Measurements from ENCODE around the gene TMEM253. TPM values are rescaled to one million over a fixed set of nuclear protein-coding genes. Genes with fewer than 3 reads are reported as not detected.

Gene TMEM253
- polyA plus RNA-seq, 6 donors from 2014 or later: not detected

GRCh38 chr14:21088687-21089086, 12.2 kb upstream of the TMEM253 start:
- ATAC-seq (ENCODE audit: low read depth in 2 of 2) (no peak), DNase-seq (no peak)
- Mint-ChIP-seq H3K27me3 (peaks cover 0 to 15% (median 0%) of the 10 kb centered on the region in 3 donors), H3K36me3 (no peaks in the 10 kb centered on the region), H3K9me3 (no peaks in the 10 kb centered on the region), H3K4me1 (peaks cover 21 to 33% (median 25%) of the 10 kb centered on the region in 3 donors), H3K27ac (peak overlapping the region; percentile 65 to 97 (median 80)), H3K4me3 (peak overlapping the region in 1 of 8 donors; percentile 37)

- Mint-ChIP-seq H3K27me3 (peaks cover 0 to 12% (median 0%) of the 10 kb centered on the region in 3 donors), H3K27ac (peak overlapping the region; percentile 14 to 84 (median 78)), H3K9me3 (no peaks in the 10 kb centered on the region), H3K4me1 (peaks cover 21 to 33% (median 25%) of the 10 kb centered on the region in 3 donors), H3K4me3 (peak overlapping the region in 1 of 8 donors; percentile 37), H3K36me3 (no peaks in the 10 kb centered on the region)
- DNase-seq (no peak), ATAC-seq (ENCODE audit: low read depth in 2 of 2) (no peak)
Observed at GRCh38 chr14:21089271-21089670, 11.6 kb upstream of the TMEM253 start.

GRCh38 chr14:21089877-21090193, 11.0 kb upstream of the TMEM253 start:
- peaks cover 21 to 33% (median 25%) of the 10 kb centered on the region in 3 donors for H3K4me1 Mint-ChIP-seq

DNA sequence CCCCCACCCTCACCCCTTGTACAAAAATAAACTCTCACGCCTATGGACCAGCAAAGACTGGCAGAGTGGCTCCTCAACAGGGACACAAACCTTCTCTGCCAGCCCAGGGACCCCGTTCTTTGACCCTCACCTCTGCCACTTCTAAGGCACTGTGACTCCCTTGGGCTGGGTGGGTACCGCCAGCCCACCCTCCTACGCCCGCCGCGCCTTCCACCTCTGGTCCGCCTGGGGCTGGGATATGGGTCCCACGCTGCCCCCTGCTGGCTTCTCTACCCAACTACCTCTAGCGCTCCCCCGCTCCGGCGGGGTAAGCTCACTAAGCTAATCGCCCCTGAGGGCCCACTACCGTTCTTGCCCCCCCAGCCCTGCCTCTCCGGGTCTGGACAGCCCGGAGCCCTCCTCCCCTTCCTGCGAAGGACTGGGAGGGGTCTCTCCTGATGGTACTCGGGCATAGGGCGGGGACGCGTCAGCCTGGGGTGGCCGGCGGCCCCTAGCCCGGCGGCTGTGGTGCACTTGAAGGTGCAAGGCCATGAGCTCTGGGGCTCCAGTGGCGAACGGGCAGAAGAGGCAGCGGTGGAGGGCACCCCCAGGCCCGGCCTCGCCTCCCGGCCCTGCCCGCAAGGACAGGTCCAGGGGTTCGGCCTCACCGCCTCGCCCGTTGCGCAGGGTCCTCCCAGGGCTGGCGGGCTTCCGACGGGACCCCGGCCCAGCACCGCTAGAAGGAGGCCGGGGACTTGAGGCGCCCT, 10.5 kb upstream of the TMEM253 start:
- H3K9me3 Mint-ChIP-seq: no peaks in the 10 kb centered on the region
- H3K36me3 Mint-ChIP-seq: no peaks in the 10 kb centered on the region
- H3K4me3 Mint-ChIP-seq: no peak overlapping the region
- ATAC-seq (ENCODE audit: low read depth in 2 of 2): no peak
- DNase-seq: no peak
- H3K27ac Mint-ChIP-seq: peak overlapping the region in 3 of 6 donors; percentile 21 to 82 (median 56)
- H3K4me1 Mint-ChIP-seq: peaks cover 21 to 33% (median 25%) of the 10 kb centered on the region in 3 donors
- peaks cover 0 to 10% (median 0%) of the 10 kb centered on the region in 3 donors for H3K27me3 Mint-ChIP-seq

More at GRCh38 chr14:21089877-21090193, 11.0 kb upstream of the TMEM253 start:
- Mint-ChIP-seq H3K36me3 (no peaks in the 10 kb centered on the region), H3K9me3 (no peaks in the 10 kb centered on the region), H3K27me3 (peaks cover 0 to 10% (median 0%) of the 10 kb centered on the region in 3 donors), H3K4me3 (no peak overlapping the region), H3K27ac (peak overlapping the region in 3 of 6 donors; percentile 31 to 82 (median 37))
- DNase-seq (no peak), ATAC-seq (ENCODE audit: low read depth in 2 of 2) (no peak)

DNA sequence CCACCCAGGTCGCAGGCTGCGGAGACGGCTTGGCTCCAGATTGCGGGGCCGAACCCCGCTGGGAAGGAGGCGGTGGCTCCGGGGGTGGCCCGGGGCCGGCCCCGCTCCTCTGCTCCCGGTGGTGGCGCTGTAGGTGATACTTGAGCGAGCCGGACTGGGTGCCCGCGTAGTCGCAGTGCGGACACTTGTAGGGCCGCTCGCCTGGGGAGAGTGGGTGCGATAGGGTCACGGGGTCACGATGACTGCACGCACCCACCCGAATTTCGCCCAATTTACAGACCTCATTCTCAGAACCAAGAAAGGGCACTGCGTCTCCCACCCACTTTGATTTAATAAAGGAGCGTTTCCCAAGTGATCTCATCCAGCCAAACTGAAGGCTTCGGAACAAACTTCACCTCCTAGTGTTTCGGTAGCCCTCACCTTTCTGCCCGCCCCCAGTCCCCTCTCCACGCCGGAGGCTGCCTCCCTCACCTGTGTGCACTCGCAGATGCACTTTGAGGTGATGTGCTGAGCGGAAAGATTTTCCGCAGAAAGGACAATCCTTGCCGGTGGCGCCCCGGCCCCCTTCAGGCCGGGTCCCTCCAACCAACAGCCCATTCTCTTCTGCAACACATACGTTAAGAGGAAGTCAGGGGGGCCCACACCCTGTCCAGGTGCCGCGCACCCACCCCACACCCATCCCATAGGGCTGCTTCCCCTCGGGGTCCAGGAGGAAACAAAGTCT, 9.8 kb upstream of the TMEM253 start:
- peak overlapping the region in 1 of 6 donors; percentile 76 for H3K27ac Mint-ChIP-seq
- peaks cover 21 to 33% (median 25%) of the 10 kb centered on the region in 3 donors for H3K4me1 Mint-ChIP-seq
- H3K27me3 Mint-ChIP-seq: peaks cover 0 to 10% (median 0%) of the 10 kb centered on the region in 3 donors
- no peak for DNase-seq
- H3K9me3 Mint-ChIP-seq: no peaks in the 10 kb centered on the region
- no peaks in the 10 kb centered on the region for H3K36me3 Mint-ChIP-seq
- no peak overlapping the region for H3K4me3 Mint-ChIP-seq
- ATAC-seq (ENCODE audit: low read depth in 2 of 2): no peak

- peaks cover 0 to 10% (median 0%) of the 10 kb centered on the region in 3 donors for H3K27me3 Mint-ChIP-seq
- no peaks in the 10 kb centered on the region for H3K36me3 Mint-ChIP-seq
- H3K4me3 Mint-ChIP-seq: no peak overlapping the region
- H3K9me3 Mint-ChIP-seq: no peaks in the 10 kb centered on the region
- no peak for DNase-seq
- no peak for ATAC-seq (ENCODE audit: low read depth in 2 of 2)
- H3K4me1 Mint-ChIP-seq: peaks cover 16 to 27% (median 21%) of the 10 kb centered on the region in 3 donors
- no peak overlapping the region for H3K27ac Mint-ChIP-seq
Observed at GRCh38 chr14:21091821-21092272, 9.0 kb upstream of the TMEM253 start.

GRCh38 chr14:21092273-21093011, 8.4 kb upstream of the TMEM253 start:
- peak overlapping the region in 3 of 8 donors; percentile 15 to 66 (median 60) for H3K4me3 Mint-ChIP-seq
- H3K27ac Mint-ChIP-seq: peak overlapping the region in 4 of 6 donors; percentile 67 to 87 (median 74)

GRCh38 chr14:21093018-21093417, 7.8 kb upstream of the TMEM253 start:
- Mint-ChIP-seq H3K27me3 (peaks cover 0 to 10% (median 0%) of the 10 kb centered on the region in 3 donors), H3K4me1 (peaks cover 6 to 17% (median 16%) of the 10 kb centered on the region in 3 donors), H3K9me3 (no peaks in the 10 kb centered on the region), H3K36me3 (no peaks in the 10 kb centered on the region), H3K4me3 (no peak overlapping the region), H3K27ac (peak overlapping the region in 2 of 6 donors; percentile 61 to 79)
- ATAC-seq (ENCODE audit: low read depth in 2 of 2) (no peak), DNase-seq (no peak)

More at GRCh38 chr14:21092273-21093011, 8.4 kb upstream of the TMEM253 start:
- DNase-seq (peak; percentile 85), ATAC-seq (ENCODE audit: low read depth in 2 of 2) (peak; percentile 63 to 69)
- Mint-ChIP-seq H3K4me1 (peaks cover 12 to 23% (median 21%) of the 10 kb centered on the region in 3 donors), H3K36me3 (no peaks in the 10 kb centered on the region), H3K9me3 (no peaks in the 10 kb centered on the region), H3K27me3 (peaks cover 0 to 10% (median 0%) of the 10 kb centered on the region in 3 donors)

DNA sequence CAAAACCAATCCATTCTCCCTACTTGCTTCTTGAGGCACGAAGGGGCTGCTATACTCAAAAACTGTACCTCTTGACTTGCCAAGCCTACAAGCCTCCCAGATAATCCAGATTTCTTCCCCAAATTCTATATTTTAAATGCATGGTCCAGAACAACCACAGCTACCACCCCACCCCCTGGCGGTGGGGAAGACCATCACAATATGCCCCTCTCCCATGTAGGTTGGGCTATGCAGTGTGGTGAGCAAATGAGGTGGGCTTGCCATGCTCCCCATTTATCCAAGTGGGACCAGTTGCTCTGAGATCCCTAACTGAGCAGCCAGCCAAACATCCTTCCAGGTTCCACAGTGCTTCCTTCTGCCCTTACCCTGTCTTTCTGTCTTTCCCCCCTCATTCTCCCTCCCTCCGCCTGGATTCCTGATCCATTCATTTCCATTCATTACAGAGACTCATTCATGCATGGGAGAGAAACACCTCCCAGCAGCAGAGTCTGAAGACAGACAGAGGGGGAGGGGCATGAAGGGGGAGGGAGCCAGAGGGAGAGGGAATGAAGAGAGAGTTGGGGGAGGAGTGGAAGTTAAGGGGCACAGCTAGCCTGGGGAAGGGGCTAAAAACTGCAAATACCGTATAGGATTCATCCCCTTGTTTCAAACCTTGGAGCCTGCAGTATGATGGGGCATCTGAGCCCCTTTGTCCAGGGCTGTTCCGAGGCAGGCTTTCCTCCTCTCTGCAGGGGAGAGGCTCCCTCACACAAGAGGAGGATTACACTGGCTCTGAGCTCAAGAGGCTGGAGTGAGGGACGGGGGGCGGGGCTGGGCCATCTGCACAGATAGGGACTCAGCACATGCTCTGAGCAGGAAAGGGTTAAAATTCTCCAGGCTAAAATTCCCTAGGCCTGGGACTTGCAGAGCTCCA, 6.8 kb upstream of the TMEM253 start:
- H3K27ac Mint-ChIP-seq: peak overlapping the region in 1 of 6 donors; percentile 11
- peaks cover 9 to 21% (median 16%) of the 10 kb centered on the region in 3 donors for H3K4me1 Mint-ChIP-seq
- H3K27me3 Mint-ChIP-seq: peaks cover 0 to 10% (median 0%) of the 10 kb centered on the region in 3 donors
- DNase-seq: no peak
- no peak for ATAC-seq (ENCODE audit: low read depth in 2 of 2)
- no peak overlapping the region for H3K4me3 Mint-ChIP-seq
- no peaks in the 10 kb centered on the region for H3K36me3 Mint-ChIP-seq
- H3K9me3 Mint-ChIP-seq: no peaks in the 10 kb centered on the region

DNA sequence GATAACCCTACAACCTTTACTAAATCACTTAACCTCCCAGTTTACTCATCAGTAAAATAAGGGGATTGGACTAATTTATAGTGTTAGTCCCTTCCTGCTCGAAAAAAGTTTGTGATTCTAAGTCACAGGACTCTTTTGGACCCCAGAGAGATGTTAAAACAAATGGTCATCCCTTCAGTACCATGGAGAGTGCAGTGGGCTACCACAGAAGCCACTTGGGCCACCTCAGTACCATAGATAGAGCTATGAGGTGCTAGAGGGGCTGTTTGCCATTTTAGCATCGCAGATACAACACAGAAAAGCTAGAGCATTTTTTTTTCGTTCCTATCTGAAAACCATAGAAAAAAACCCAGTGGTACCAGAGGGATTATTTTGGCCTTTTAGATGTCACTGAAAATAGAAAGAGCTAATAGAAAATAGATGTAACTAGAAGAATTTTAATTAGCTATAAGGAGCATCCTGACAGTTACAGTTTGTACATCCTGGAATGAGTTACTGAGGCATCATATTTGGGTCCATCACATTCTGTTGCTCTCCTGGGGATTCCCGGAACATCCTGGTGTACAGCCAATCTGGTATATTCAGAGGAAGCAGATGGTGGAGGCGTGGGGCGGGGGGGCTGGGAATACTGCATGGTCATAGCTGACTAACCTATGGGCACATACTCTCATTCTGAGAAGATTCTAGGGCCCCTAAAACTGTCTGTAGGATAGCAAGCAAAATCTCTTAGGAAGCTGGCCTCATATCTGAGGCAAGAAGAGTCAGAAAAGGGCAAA, 5.2 kb upstream of the TMEM253 start:
- Mint-ChIP-seq H3K27me3 (peaks cover 4 to 10% (median 4%) of the 10 kb centered on the region in 3 donors), H3K4me3 (peak overlapping the region in 3 of 8 donors; percentile 20 to 73 (median 44)), H3K9me3 (no peaks in the 10 kb centered on the region), H3K4me1 (peaks cover 15 to 27% (median 22%) of the 10 kb centered on the region in 3 donors), H3K27ac (no peak overlapping the region), H3K36me3 (no peaks in the 10 kb centered on the region)
- DNase-seq (no peak), ATAC-seq (ENCODE audit: low read depth in 2 of 2) (no peak)

DNA sequence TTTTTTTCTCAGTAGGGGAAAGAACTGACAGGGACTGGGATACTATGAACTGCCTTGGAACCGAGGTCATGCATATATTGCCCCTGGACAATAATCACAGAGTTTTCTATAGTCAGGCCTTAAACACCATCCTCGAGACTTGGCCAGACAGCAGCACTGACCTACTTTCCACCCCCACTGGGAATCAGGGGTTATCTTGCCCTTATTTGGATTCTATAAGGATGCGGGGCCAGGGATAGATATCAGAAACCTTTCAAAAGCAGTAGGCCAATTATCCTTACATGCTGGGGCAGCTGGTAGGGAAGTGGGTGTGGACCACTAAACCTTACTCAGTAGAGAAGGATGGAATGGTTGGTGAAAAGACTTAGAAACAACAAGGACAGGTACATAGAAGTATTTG, 4.4 kb upstream of the TMEM253 start:
- H3K4me3 Mint-ChIP-seq: peak overlapping the region in 6 of 8 donors; percentile 5 to 85 (median 76)
- H3K36me3 Mint-ChIP-seq: no peaks in the 10 kb centered on the region
- peaks cover 15 to 24% (median 22%) of the 10 kb centered on the region in 3 donors for H3K4me1 Mint-ChIP-seq
- DNase-seq (no peak), ATAC-seq (ENCODE audit: low read depth in 2 of 2) (no peak)
- H3K27ac Mint-ChIP-seq: no peak overlapping the region
- H3K9me3 Mint-ChIP-seq: no peaks in the 10 kb centered on the region
- H3K27me3 Mint-ChIP-seq: peaks cover 6 to 10% (median 9%) of the 10 kb centered on the region in 3 donors

Measured in naive B cell (primary cell).